Peyer's patch (tissue), 4 donors: Measurements from ENCODE around the gene DYNLL2.

ENCODE experiments used
- CTCF ChIP-seq, 6 experiments: fragments of 450-650 bp in 4 of 6; fragments of 200-600 bp in 2 of 6; sonication (generic) in 1 of 6; IDR thresholded peaks; one replicate each; pipeline ENCODE4 v1.5.1; 2017 to 2019; ENCODE audit warnings: antibody characterized with exemption in 6 of 6, mild to moderate bottlenecking in 3 of 6, moderate library complexity in 1 of 6
- POLR2A ChIP-seq, 2 donors: fragments of 450-650 bp; IDR thresholded peaks; one replicate each; pipeline ENCODE4 v1.5.1; 2017; ENCODE audit warnings: antibody characterized with exemption in 2 of 2, mild to moderate bottlenecking in 2 of 2, moderate library complexity in 2 of 2

- TF ChIP-seq CTCF (IDR thresholded peaks at IDR 0.05) (peak in 3 of 6 experiments; percentile 24), POLR2A (IDR thresholded peaks at IDR 0.05) (no peak)
Measured at GRCh38 chr17:58136669-58137279, 53.6 kb downstream of the DYNLL2 start.
